HepG2 (cell line): ENCODE results near the gene WNT3. TPM values are rescaled to one million over a fixed set of nuclear protein-coding genes. Genes with fewer than 3 reads are reported as not detected.

ENCODE experiments used
- CAMTA2 ChIP-seq: sonication (generic); formaldehyde crosslinking; IDR thresholded peaks from 2 replicates; pipeline ENCODE4 v1.4.0; 2020; ENCODE audit warnings: mild to moderate bottlenecking, missing genetic modification reagents, borderline replicate concordance
- EEA1 ChIP-seq: sonication (generic); formaldehyde crosslinking; IDR thresholded peaks from 2 replicates; pipeline ENCODE4 v1.5.1; 2020; ENCODE audit warnings: mild to moderate bottlenecking, missing genetic modification reagents, borderline replicate concordance
- ETV6 ChIP-seq: sonication (generic); formaldehyde crosslinking; conservative IDR thresholded peaks from 2 replicates; pipeline ENCODE4 v1.4.0; 2020; ENCODE audit warnings: missing genetic modification reagents
- ISL2 ChIP-seq: sonication (generic); formaldehyde crosslinking; IDR thresholded peaks from 2 replicates; pipeline ENCODE4 v1.5.0; 2020; ENCODE audit warnings: missing genetic modification reagents
- KDM5B ChIP-seq: sonication (generic); formaldehyde crosslinking; IDR thresholded peaks from 2 replicates; pipeline ENCODE4 v1.4.0; 2020; ENCODE audit warnings: missing genetic modification reagents, mild to moderate bottlenecking, borderline replicate concordance
- MEF2D ChIP-seq: sonication (generic); formaldehyde crosslinking; IDR thresholded peaks from 2 replicates; pipeline ENCODE4 v1.5.1; 2020; ENCODE audit warnings: mild to moderate bottlenecking, missing genetic modification reagents
- SATB2 ChIP-seq: sonication (generic); formaldehyde crosslinking; IDR thresholded peaks from 2 replicates; pipeline ENCODE4 v1.5.0; 2020; ENCODE audit warnings: missing genetic modification reagents
- SP5 ChIP-seq: IDR thresholded peaks from 2 replicates; pipeline ENCODE4 v1.6.1; 2016; ENCODE audit warnings: low read depth, borderline replicate concordance
- XBP1 ChIP-seq: sonication (generic); formaldehyde crosslinking; IDR thresholded peaks from 2 replicates; pipeline ENCODE4 v1.5.0; 2020; ENCODE audit warnings: missing genetic modification reagents
- ZNF30 ChIP-seq: sonication (generic); formaldehyde crosslinking; IDR thresholded peaks from 2 replicates; pipeline ENCODE4 v1.5.0; 2020; ENCODE audit warnings: mild to moderate bottlenecking, missing genetic modification reagents
- ZNF430 ChIP-seq: sonication (generic); formaldehyde crosslinking; IDR thresholded peaks from 2 replicates; pipeline ENCODE4 v1.9.0; 2021; ENCODE audit warnings: mild to moderate bottlenecking, missing genetic modification reagents
- polyA plus RNA-seq, 8 experiments: library from polyadenylated mRNA; depleted of rRNA in 3 of 8; stranded (reverse) in 7 of 8; unstranded in 1 of 8; fragments of >200 nt; fragmentation: Illumina TruSeq in 4 of 8; extraction: Trizol in 4 of 8; gene quantifications; 2 replicates each; pipeline versions ENCODE4 v1.2.1 to v1.2.3, GENCODE V29; 2011 to 2016; ENCODE audit warnings: low read depth in 4 of 8, missing spikeins in 1 of 8, mixed read lengths in 1 of 8; ENCODE audit not compliant: insufficient read depth in 1 of 8
- total RNA-seq, 5 experiments: library from RNA; depleted of rRNA; stranded (reverse); fragments of >200 nt; fragmentation: Illumina TruSeq; extraction: Trizol; gene quantifications; 2 replicates each; pipeline ENCODE4 v1.2.3, GENCODE V29; 2016; ENCODE audit warnings: low read depth in 1 of 5
- TF ChIP-seq, protein P1 (sequence below): sonication (generic); formaldehyde crosslinking; IDR thresholded peaks from 2 replicates; pipeline ENCODE4 v1.9.0; 2022; ENCODE audit warnings: missing genetic modification reagents, mild to moderate bottlenecking, borderline replicate concordance
- TF ChIP-seq, protein P2 (sequence below): sonication (generic); formaldehyde crosslinking; IDR thresholded peaks from 2 replicates; pipeline ENCODE4 v1.8.1; 2023; ENCODE audit warnings: mild to moderate bottlenecking, inconsistent platforms, moderate library complexity, missing genetic modification reagents, borderline replicate concordance
- TF ChIP-seq, protein P3 (sequence below): sonication (generic); formaldehyde crosslinking; IDR thresholded peaks from 2 replicates; pipeline ENCODE4 v1.8.0; 2022; ENCODE audit warnings: missing genetic modification reagents, low read depth, mild to moderate bottlenecking, borderline replicate concordance
- TF ChIP-seq, protein P4 (sequence below): sonication (generic); formaldehyde crosslinking; IDR thresholded peaks from 2 replicates; pipeline ENCODE4 v1.4.0; 2020; ENCODE audit warnings: missing genetic modification reagents, mild to moderate bottlenecking, borderline replicate concordance
- TF ChIP-seq, protein P5 (sequence below): sonication (generic); formaldehyde crosslinking; IDR thresholded peaks from 2 replicates; pipeline ENCODE4 v1.5.0; 2020; ENCODE audit warnings: mild to moderate bottlenecking, missing genetic modification reagents, borderline replicate concordance

Gene WNT3
- total and polyA plus RNA-seq, 2 of the 13 experiments (the other 11 are each of a cell fraction or from before 2014, with no cell fraction given): 8.5 to 10.3 TPM

DNA sequence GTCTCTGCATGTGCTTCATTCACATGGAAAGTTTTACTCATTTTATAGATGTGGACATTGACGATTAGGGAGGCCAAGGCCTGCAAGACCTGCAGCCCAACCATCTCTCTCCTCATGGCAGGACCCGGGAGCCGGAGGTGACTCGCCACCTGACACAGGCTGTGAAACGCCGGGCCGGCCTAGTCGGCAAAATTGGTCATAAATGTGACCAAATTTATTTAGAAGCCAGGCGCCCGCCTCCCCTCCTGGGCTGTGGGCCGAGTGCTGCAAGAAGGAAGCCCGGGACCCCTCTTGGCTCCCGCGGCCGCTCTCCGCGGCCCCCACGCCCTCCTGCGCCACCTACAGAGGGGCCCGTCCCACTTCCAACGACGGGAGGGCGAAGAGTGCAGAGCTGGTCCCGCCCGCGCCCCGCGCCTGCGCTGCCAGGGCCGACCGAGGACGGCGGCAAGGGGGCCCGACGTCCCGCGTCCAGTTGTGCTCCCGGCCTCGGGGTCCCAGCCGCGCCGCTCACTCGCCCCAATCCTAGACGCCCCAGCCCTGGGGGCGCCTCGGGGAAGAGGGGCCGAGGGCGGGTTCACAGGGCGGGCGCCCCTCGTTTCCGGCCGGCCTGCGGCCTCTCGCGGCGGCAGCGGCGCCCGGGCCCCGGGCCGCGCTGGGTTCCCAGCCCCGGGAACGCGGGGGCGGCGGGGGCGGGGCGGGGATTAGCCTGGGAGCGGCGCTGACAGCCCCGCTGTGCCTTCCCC lies 47.5 kb downstream of the WNT3 start (continued):
- TF ChIP-seq, protein P1, sequence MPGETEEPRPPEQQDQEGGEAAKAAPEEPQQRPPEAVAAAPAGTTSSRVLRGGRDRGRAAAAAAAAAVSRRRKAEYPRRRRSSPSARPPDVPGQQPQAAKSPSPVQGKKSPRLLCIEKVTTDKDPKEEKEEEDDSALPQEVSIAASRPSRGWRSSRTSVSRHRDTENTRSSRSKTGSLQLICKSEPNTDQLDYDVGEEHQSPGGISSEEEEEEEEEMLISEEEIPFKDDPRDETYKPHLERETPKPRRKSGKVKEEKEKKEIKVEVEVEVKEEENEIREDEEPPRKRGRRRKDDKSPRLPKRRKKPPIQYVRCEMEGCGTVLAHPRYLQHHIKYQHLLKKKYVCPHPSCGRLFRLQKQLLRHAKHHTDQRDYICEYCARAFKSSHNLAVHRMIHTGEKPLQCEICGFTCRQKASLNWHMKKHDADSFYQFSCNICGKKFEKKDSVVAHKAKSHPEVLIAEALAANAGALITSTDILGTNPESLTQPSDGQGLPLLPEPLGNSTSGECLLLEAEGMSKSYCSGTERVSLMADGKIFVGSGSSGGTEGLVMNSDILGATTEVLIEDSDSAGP (CRISPR knock-in tag): no peak; the same call in 1 of the 2 replicates
- TF ChIP-seq, protein P2, sequence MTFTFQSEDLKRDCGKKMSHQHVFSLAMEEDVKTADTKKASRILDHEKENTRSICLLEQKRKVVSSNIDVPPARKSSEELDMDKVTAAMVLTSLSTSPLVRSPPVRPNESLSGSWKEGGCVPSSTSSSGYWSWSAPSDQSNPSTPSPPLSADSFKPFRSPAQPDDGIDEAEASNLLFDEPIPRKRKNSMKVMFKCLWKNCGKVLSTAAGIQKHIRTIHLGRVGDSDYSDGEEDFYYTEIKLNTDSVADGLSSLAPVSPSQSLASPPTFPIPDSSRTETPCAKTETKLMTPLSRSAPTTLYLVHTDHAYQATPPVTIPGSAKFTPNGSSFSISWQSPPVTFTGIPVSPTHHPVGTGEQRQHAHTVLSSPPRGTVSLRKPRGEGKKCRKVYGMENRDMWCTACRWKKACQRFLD: no peak
- TF ChIP-seq EEA1 (CRISPR knock-in tag) (peak; percentile 73), KDM5B (CRISPR knock-in tag) (peak; percentile 52; the same call in 1 of the 2 replicates), CAMTA2 (CRISPR knock-in tag) (no peak), XBP1 (CRISPR knock-in tag) (no peak), MEF2D (no peak), ZNF430 (CRISPR knock-in tag) (peak; percentile 52; the same call in 1 of the 2 replicates), SATB2 (CRISPR knock-in tag) (0 out of 2 replicates have a peak, but pooled peaks have one; percentile 37), SP5 (no peak), ZNF30 (CRISPR knock-in tag) (no peak), ETV6 (peak; percentile 92; the same call in 1 of the 2 replicates), ISL2 (no peak)
- TF ChIP-seq, protein P3, sequence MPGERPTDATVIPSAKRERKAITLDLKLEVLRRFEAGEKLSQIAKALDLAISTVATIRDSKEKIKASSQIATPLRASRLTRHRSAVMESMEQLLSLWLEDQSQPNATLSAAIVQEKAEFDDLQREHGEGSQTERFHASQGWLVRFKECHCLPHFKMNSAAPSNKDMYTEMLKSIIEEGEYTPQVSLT (CRISPR knock-in tag): no peak
- TF ChIP-seq, protein P4, sequence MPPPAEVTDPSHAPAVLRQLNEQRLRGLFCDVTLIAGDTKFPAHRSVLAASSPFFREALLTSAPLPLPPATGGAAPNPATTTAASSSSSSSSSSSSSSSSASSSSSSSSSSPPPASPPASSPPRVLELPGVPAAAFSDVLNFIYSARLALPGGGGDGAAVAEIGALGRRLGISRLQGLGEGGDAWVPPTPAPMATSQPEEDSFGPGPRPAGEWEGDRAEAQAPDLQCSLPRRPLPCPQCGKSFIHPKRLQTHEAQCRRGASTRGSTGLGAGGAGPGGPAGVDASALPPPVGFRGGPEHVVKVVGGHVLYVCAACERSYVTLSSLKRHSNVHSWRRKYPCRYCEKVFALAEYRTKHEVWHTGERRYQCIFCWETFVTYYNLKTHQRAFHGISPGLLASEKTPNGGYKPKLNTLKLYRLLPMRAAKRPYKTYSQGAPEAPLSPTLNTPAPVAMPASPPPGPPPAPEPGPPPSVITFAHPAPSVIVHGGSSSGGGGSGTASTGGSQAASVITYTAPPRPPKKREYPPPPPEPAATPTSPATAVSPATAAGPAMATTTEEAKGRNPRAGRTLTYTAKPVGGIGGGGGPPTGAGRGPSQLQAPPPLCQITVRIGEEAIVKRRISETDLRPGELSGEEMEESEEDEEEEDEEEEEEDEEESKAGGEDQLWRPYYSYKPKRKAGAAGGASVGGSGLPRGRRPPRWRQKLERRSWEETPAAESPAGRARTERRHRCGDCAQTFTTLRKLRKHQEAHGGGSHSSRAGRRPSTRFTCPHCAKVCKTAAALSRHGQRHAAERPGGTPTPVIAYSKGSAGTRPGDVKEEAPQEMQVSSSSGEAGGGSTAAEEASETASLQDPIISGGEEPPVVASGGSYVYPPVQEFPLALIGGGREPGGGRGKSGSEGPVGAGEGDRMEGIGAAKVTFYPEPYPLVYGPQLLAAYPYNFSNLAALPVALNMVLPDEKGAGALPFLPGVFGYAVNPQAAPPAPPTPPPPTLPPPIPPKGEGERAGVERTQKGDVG: 0 out of 2 replicates have a peak, but pooled peaks have one; percentile 9
- TF ChIP-seq, protein P5, sequence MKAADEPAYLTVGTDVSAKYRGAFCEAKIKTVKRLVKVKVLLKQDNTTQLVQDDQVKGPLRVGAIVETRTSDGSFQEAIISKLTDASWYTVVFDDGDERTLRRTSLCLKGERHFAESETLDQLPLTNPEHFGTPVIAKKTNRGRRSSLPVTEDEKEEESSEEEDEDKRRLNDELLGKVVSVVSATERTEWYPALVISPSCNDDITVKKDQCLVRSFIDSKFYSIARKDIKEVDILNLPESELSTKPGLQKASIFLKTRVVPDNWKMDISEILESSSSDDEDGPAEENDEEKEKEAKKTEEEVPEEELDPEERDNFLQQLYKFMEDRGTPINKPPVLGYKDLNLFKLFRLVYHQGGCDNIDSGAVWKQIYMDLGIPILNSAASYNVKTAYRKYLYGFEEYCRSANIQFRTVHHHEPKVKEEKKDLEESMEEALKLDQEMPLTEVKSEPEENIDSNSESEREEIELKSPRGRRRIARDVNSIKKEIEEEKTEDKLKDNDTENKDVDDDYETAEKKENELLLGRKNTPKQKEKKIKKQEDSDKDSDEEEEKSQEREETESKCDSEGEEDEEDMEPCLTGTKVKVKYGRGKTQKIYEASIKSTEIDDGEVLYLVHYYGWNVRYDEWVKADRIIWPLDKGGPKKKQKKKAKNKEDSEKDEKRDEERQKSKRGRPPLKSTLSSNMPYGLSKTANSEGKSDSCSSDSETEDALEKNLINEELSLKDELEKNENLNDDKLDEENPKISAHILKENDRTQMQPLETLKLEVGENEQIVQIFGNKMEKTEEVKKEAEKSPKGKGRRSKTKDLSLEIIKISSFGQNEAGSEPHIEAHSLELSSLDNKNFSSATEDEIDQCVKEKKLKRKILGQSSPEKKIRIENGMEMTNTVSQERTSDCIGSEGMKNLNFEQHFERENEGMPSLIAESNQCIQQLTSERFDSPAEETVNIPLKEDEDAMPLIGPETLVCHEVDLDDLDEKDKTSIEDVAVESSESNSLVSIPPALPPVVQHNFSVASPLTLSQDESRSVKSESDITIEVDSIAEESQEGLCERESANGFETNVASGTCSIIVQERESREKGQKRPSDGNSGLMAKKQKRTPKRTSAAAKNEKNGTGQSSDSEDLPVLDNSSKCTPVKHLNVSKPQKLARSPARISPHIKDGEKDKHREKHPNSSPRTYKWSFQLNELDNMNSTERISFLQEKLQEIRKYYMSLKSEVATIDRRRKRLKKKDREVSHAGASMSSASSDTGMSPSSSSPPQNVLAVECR: peak; percentile 20; the same call in 1 of the 2 replicates
